HG03060 (cell line): ENCODE results near the gene KANSL3.
"Not testable (repeated sequence)": the region's sequence is repeated elsewhere in the genome, so short reads cannot be mapped to it uniquely, and the experiment has no call there.

ENCODE experiments used
- ATAC-seq: cut with Tn5 transposase; IDR thresholded peaks from one replicate; pipeline ENCODE4 v1.9.1; 2021; ENCODE audit warnings: low read depth, moderate number of reproducible peaks; ENCODE audit not compliant: unreplicated experiment

Gene KANSL3

GRCh38 chr2:96655526-96655925 lies 17.4 kb upstream of the KANSL3 start:
- ATAC-seq, result no peak

DNA sequence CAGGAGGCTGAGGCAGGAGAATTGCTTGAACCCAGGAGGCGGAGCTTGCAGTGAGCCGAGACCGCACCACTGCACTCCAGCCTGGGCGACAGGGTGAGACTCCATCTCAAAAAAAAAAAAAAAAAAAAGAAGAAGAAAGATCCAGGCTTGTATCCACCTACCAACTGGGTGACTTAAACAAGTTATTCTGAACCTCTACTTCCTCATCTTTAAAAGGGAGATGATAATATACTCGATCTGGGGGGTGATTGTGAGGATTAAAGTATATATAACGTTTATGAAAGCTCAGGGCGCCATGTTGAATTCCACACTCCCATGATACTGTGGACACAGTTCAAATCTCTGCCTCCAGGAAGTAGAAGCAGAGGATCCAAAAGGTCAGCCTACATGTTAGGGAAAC lies 16.7 kb upstream of the KANSL3 start:
- ATAC-seq, result not testable (repeated sequence)

- no peak for ATAC-seq
These were observed 13.7 kb upstream of the KANSL3 start for GRCh38 chr2:96651793-96652192.

DNA sequence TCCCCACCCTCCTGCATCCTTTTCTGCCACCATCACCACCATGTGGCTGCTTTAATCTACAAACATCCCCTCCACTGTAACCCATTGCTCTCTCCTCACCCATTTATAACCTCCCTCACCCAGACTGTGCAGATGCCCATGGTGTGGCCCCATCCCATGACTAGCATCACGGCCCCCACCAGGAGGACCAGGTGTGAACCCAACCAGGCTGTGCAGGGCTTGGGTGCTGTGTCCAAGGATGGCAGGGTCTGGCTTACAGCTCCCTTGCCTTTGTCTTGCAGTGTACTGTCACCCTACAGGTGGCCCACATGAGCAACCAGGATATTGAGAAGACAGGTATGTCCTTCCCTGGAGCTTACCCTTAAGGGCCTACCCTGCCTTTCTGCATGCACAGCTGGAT lies 11.2 kb upstream of the KANSL3 start:
- no peak for ATAC-seq

- no peak for ATAC-seq
These were observed 10.3 kb upstream of the KANSL3 start for GRCh38 chr2:96648306-96648930.

GRCh38 chr2:96647681-96648080 lies 9.6 kb upstream of the KANSL3 start:
- ATAC-seq, result no peak

DNA sequence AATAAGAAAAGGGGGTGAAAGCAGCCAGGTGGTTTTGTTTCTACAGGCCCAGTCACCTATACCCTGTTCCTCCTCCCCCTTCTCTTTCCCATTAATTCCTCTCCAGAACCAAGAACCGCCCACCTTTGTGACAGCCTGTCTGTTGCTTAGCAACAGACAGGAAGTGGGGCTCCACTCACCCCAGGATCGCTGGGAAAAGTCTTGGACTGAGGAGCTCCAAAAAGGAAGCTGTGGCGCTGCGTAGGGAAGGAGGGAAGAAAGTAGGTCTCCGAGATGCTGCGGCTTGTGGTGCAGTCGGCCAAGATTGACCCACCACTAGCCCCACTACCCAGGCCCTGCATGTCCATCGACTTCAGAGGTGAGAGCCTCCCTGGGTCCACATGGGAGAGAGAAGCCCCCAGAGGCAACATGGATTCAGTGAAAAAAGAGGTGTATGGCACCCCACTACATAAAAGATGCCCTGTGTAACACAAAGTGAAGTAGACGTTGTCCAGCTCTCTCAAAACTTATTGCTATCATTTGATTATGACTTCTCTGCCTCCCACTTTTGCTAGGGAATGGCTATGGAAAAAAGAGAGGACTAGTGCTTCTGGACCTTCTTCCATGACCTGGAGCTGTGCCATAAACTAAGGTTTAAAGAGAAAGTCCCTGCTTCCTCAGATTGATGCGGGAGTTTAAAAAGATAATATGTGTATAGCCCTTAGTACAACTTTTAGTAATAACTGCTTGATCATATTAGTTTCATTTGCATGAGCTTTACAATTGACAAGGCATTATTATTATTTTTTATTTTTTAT lies 4.7 kb upstream of the KANSL3 start, which contains the start of gene FER1L5:
Gene FER1L5, plus strand, starts transcription at position 201 of the 797 bp plus-strand sequence. Its CDS starts 73 bp downstream, at position 274.
- ATAC-seq, result no peak

GRCh38 chr2:96637385-96638143 lies 548 bp downstream of the KANSL3 start:
- ATAC-seq, result peak; percentile 59

GRCh38 chr2:96636551-96637171 lies 1.5 kb downstream of the KANSL3 start:
- no peak for ATAC-seq

- no peak for ATAC-seq
These were observed 4.5 kb downstream of the KANSL3 start for GRCh38 chr2:96633641-96634040.

DNA sequence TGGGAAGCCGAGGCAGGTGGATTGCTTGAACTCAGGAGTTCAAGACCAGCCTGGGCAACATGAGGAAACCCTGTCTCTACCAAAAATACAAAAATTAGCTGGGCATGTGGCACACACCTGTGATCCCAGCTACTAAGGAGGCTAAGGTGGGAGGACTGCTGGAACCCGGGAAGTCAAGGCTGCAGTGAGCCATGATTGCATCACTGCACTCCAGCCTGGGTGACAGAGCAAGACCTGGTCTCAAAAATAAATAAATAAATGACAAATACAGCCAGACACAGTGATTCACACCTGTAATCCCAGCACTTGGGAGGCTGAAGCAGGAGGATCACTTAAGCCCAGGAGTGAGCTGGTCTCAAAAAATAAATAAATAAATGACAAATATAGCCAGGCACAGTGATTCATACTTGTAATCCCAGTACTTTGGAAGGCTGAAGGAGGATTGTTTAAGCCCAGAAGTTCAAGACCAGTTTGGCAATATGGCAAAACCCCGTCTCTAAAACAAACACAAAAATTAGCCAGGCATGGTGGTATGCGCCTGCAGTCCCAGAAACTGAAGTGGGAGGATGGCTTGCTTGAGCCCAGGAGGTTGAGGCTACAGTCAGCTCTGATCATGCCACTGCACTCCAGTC lies 6.2 kb downstream of the KANSL3 start:
- no peak for ATAC-seq

GRCh38 chr2:96626553-96626942 lies 11.6 kb downstream of the KANSL3 start:
- ATAC-seq, result no peak

DNA sequence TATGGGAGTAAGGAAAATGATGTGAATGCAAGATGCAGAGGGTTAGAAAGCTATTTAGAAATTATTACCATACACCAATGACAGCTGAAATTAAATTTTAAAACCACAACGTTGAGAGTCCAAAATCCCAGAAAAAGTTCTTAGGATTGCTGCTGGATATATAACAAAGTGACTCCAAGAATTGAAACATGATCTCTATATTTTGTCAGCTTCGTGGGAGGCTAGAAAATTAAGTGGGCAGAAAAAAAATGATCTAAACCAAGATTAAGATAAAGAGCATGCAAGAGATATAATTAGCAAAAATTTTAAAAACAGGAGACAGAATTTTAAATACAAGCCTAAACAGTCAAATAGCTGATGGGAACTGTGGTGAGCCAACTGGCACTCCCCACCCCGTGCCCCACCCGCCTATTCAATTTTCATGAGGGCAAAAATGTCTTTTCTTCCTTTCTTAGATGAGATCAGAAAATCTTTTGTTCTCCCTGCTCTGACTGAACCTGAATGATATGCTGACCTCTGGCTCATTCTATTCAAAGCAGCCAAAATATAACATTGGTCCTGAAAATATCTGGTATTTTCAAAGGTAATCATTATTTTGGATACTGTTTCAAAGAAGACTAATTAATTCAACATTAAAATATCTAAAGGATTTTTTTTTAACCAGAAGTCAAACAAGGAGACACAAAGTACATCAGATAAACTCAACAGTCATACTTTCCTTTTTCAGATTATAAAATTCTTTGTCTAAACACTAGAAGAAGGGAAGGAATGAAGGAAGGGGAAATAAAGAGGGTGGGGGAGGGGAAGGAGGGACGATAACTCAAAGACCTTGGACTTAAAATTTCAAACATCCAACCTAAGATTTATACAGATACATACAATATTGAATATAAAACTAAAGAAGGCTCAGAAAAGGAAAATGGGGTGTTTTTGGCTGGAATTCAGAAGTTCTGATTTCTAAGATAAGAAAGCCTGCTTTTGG lies 12.2 kb downstream of the KANSL3 start:
- ATAC-seq, result no peak

DNA sequence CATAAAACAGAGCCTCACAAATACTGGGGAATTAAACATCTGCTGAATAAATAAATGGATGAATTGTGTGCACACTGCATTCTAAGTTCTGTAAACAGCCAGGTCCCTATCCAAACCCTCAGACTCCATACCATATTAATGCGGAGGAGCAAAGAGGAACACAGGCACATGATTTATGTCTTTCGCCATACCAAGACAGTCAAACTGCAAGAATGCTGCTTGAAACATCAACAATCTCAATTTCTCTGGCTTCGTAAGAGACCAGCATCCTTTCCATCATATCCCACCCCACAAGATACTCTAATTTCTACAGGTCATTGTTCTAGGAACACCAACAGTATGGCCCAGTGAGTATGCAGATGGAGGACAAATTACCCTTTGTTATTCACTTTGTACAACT lies 15.0 kb downstream of the KANSL3 start:
- ATAC-seq, result no peak

- ATAC-seq, result no peak
These were observed 15.6 kb downstream of the KANSL3 start for GRCh38 chr2:96622544-96622943.

DNA sequence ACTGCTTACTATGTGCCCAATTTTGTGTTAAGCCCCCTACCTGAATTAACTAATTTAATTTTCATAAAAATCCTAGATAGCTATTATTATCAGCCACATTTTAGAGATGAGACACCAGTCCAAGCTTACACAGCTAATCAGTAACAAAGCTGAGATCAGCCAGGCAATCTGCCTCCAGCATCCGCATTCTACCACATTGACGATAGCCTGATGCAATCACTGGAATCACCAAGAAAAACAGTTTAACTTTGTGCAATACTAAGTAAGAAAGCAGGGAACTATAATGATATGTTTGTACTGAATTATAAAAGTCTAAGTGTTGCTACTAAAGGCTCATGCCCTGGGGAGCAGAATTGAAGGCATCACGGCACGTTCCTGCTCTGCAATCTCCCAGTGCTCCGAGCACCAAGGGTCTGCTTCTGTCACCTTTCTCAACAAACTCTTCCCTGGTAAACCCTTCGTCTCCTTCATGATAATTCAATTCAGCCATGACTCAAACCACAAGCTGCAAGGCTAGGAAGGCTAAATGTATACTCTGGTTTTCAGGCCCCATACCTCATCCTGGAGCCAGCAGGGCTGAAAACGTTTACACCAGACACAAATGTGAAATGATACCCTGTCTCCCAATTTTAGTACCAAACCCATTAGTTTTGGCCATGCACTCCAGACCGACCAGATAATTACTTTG lies 19.4 kb downstream of the KANSL3 start:
- no peak for ATAC-seq

GRCh38 chr2:96617012-96617411 lies 21.1 kb downstream of the KANSL3 start:
- no peak for ATAC-seq

DNA sequence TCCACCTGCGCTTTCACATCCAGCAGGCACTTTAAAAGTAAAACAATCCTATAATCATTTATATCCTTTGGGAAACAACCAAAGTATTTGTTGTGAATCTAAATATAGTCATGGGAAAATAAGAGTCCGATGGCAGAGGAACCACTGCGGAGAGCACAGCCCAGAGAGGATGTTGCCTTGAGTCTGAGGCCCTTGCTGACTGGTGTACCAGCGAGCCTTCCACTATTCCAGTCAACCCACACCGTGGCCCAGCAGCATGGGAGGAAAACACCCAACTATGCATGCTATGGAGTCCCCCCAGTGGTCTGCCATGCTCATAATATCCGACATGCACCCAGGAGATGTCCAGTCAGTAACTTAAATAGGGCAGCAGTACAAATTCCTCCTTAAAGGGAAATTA lies 21.6 kb downstream of the KANSL3 start:
- ATAC-seq, result no peak

DNA sequence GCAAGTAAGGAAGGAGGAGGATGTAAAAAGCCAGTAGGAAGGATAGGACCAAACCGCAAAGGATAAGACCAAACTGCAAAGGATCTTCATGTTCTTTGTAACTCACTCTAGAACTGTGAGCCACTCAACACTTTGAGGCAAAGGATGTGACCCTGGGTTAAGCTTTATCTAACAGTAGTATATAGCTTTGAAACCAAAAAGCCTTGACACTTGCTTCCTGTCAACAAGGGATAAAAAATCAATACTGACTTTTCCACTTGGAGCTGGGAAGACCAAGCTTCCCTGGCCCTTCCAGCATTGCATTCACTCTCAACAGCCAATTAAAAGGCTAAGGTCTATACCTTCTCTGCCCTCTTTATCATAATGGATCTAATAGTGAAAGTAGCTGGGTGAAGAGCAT lies 22.0 kb downstream of the KANSL3 start:
- no peak for ATAC-seq
